ENCODE results near the gene RAD51B. TPM values are rescaled to one million over a fixed set of nuclear protein-coding genes. Genes with fewer than 3 reads are reported as not detected.

The RAD51B gene
- total and polyA plus RNA-seq, 2 of the 13 experiments (the other 11 are each of a cell fraction or from before 2014, with no cell fraction given) = 7.0 to 9.5 TPM

DNA sequence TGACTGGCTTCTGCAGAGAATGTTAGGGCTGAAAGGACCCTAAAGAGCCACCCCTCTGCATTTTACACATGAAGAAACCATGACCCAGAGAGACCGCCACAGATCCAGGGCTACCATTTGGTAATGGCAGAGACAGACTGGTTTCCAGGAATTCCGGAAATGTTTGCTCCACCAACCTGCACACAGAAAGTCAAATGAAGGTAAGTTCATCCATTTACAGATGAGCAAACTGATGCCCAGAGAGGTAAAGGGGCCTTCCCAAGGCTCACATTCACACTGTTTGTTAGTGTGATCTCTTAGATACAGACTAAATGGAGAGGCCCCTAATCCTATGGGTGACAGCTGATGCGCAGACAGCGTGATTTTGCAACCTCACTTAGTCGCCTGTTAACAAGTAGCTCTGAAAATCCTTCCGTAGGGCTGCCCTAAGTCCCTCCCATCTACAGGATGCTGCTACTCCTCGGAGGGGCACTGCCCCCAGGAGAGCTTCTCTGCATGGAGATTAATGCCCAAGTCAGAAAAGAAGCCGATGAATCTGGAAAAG is 939.5 kb downstream of the RAD51B start (continued):
- TF ChIP-seq ZZZ3 (CRISPR knock-in tag; IDR thresholded peaks at IDR 0.05; ENCODE audit: borderline replicate concordance) (no peak), GABPB1 (CRISPR knock-in tag; IDR thresholded peaks at IDR 0.05) (no peak), ZNF30 (CRISPR knock-in tag; IDR thresholded peaks at IDR 0.05) (no peak), MED8 (CRISPR knock-in tag; IDR thresholded peaks at IDR 0.05; ENCODE audit: insufficient replicate concordance) (no peak), HOXD1 (CRISPR knock-in tag; IDR thresholded peaks at IDR 0.05) (no peak), RBFOX2 (IDR thresholded peaks at IDR 0.05; ENCODE audit: low read depth, low read length) (no peak), ZNF850 (CRISPR knock-in tag; conservative IDR thresholded peaks at IDR 0.05) (no peak), PHF21A (CRISPR knock-in tag; IDR thresholded peaks at IDR 0.05) (no peak), ZNF629 (CRISPR knock-in tag; conservative IDR thresholded peaks at IDR 0.05) (peak; percentile 85), HNRNPK (IDR thresholded peaks at IDR 0.05; ENCODE audit: low read depth, low read length, poor library complexity, severe bottlenecking) (no peak), TSC22D2 (CRISPR knock-in tag; IDR thresholded peaks at IDR 0.05; ENCODE audit: borderline replicate concordance) (no peak), RFX3 (CRISPR knock-in tag; IDR thresholded peaks at IDR 0.05) (no peak), CBX1 (IDR thresholded peaks at IDR 0.05; ENCODE audit: low read depth) (no peak), CEBPG (CRISPR knock-in tag; IDR thresholded peaks at IDR 0.05) (peak; percentile 16; the same call in 1 of the 2 replicates)
- TF ChIP-seq, protein P1, sequence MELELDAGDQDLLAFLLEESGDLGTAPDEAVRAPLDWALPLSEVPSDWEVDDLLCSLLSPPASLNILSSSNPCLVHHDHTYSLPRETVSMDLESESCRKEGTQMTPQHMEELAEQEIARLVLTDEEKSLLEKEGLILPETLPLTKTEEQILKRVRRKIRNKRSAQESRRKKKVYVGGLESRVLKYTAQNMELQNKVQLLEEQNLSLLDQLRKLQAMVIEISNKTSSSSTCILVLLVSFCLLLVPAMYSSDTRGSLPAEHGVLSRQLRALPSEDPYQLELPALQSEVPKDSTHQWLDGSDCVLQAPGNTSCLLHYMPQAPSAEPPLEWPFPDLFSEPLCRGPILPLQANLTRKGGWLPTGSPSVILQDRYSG (CRISPR knock-in tag; IDR thresholded peaks at IDR 0.05) = no peak
- TF ChIP-seq, protein P2, sequence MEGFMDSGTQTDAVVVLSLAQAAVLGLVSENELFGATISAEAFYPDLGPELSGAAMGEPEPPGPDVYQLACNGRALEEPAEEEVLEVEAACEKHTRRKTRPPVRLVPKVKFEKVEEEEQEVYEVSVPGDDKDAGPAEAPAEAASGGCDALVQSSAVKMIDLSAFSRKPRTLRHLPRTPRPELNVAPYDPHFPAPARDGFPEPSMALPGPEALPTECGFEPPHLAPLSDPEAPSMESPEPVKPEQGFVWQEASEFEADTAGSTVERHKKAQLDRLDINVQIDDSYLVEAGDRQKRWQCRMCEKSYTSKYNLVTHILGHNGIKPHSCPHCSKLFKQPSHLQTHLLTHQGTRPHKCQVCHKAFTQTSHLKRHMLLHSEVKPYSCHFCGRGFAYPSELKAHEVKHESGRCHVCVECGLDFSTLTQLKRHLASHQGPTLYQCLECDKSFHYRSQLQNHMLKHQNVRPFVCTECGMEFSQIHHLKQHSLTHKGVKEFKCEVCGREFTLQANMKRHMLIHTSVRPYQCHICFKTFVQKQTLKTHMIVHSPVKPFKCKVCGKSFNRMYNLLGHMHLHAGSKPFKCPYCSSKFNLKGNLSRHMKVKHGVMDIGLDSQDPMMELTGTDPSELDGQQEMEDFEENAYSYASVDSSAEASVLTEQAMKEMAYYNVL (CRISPR knock-in tag; IDR thresholded peaks at IDR 0.05; ENCODE audit: borderline replicate concordance) = no peak
- TF ChIP-seq, protein P3, sequence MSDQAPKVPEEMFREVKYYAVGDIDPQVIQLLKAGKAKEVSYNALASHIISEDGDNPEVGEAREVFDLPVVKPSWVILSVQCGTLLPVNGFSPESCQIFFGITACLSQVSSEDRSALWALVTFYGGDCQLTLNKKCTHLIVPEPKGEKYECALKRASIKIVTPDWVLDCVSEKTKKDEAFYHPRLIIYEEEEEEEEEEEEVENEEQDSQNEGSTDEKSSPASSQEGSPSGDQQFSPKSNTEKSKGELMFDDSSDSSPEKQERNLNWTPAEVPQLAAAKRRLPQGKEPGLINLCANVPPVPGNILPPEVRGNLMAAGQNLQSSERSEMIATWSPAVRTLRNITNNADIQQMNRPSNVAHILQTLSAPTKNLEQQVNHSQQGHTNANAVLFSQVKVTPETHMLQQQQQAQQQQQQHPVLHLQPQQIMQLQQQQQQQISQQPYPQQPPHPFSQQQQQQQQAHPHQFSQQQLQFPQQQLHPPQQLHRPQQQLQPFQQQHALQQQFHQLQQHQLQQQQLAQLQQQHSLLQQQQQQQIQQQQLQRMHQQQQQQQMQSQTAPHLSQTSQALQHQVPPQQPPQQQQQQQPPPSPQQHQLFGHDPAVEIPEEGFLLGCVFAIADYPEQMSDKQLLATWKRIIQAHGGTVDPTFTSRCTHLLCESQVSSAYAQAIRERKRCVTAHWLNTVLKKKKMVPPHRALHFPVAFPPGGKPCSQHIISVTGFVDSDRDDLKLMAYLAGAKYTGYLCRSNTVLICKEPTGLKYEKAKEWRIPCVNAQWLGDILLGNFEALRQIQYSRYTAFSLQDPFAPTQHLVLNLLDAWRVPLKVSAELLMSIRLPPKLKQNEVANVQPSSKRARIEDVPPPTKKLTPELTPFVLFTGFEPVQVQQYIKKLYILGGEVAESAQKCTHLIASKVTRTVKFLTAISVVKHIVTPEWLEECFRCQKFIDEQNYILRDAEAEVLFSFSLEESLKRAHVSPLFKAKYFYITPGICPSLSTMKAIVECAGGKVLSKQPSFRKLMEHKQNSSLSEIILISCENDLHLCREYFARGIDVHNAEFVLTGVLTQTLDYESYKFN (CRISPR knock-in tag; conservative IDR thresholded peaks at IDR 0.05) = no peak

Data from HepG2 (cell line).